ENCODE measurements around the gene TMEM109. TPM values are rescaled to one million over a fixed set of nuclear protein-coding genes. Genes with fewer than 3 reads are reported as not detected.

TMEM109 gene
- total RNA-seq, 6 experiments from 2014 or later: 29.0 to 40.9 (median 34.1) TPM

- peaks cover 0 to 11% (median 0%) of the 10 kb centered on the region in 4 donors for H3K4me1 ChIP-seq
- WGBS (ENCODE audit: insufficient coverage, low coverage, low lambda C conversion rate, missing lambda C conversion rate): no CpG with 5 or more reads among the region's 6 CpGs
- H3K9me3 ChIP-seq: no peaks in the 10 kb centered on the region
- ATAC-seq (no peak), DNase-seq (no peak)
- no peaks in the 10 kb centered on the region for H3K27me3 ChIP-seq
- intact Hi-C loops (cut with DNase I): no loop called here
- H3K4me3 ChIP-seq: no peak overlapping the region
- TF ChIP-seq, protein P1, sequence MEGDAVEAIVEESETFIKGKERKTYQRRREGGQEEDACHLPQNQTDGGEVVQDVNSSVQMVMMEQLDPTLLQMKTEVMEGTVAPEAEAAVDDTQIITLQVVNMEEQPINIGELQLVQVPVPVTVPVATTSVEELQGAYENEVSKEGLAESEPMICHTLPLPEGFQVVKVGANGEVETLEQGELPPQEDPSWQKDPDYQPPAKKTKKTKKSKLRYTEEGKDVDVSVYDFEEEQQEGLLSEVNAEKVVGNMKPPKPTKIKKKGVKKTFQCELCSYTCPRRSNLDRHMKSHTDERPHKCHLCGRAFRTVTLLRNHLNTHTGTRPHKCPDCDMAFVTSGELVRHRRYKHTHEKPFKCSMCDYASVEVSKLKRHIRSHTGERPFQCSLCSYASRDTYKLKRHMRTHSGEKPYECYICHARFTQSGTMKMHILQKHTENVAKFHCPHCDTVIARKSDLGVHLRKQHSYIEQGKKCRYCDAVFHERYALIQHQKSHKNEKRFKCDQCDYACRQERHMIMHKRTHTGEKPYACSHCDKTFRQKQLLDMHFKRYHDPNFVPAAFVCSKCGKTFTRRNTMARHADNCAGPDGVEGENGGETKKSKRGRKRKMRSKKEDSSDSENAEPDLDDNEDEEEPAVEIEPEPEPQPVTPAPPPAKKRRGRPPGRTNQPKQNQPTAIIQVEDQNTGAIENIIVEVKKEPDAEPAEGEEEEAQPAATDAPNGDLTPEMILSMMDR (IDR thresholded peaks at IDR 0.05): no peak
- no peak for TF ChIP-seq POLR2A (IDR thresholded peaks at IDR 0.05)
- no peak overlapping the region for H3K27ac ChIP-seq
- H3K36me3 ChIP-seq: peaks cover 0 to 27% (median 14%) of the 10 kb centered on the region in 4 donors
These were observed 8.9 kb downstream of the TMEM109 start for GRCh38 chr11:60922906-60923305.

DNA sequence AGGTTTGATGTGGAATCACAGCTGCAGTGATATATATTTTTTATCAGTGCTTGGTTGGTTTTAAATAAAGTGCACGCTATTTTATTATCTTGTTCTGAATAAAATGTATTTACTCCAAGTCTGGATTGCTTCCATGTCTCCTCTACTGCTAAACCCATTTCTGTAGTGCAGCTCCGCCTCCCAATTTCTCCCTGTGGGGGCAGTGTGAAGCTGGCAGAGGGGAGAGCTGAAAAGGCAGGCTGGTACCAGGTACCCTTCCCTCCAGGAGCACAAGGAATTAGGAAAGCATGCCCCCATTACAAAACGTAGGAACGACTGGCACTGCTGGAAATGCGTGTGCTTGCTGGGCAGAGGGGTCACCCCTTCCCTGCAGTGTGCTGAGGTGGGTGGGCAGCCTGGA lies 9.4 kb downstream of the TMEM109 start:
- DNase-seq: no peak
- Histone ChIP-seq H3K4me3 (no peak overlapping the region), H3K9me3 (no peaks in the 10 kb centered on the region), H3K27me3 (no peaks in the 10 kb centered on the region), H3K27ac (no peak overlapping the region), H3K36me3 (peaks cover 0 to 27% (median 14%) of the 10 kb centered on the region in 4 donors), H3K4me1 (peaks cover 0 to 11% (median 0%) of the 10 kb centered on the region in 4 donors)
- TF ChIP-seq POLR2A (IDR thresholded peaks at IDR 0.05): no peak
- TF ChIP-seq, protein P1 (IDR thresholded peaks at IDR 0.05): no peak
- intact Hi-C loops (cut with DNase I): no loop called here
- ATAC-seq: no peak
- WGBS (ENCODE audit: insufficient coverage, low coverage, low lambda C conversion rate, missing lambda C conversion rate): 72% methylated on average over 3 of the region's 5 CpGs

GRCh38 chr11:60923800-60924109 lies 9.8 kb downstream of the TMEM109 start:
- H3K9me3 ChIP-seq: no peaks in the 10 kb centered on the region
- peaks cover 0 to 27% (median 14%) of the 10 kb centered on the region in 4 donors for H3K36me3 ChIP-seq
- no peak overlapping the region for H3K4me3 ChIP-seq
- no peak for TF ChIP-seq POLR2A (IDR thresholded peaks at IDR 0.05)
- TF ChIP-seq, protein P1 (IDR thresholded peaks at IDR 0.05): no peak
- no peak for DNase-seq
- intact Hi-C loops (cut with DNase I): no loop called here
- H3K4me1 ChIP-seq: peaks cover 0 to 11% (median 0%) of the 10 kb centered on the region in 4 donors
- 80% methylated on average over 2 of the region's 6 CpGs for WGBS (ENCODE audit: insufficient coverage, low coverage, low lambda C conversion rate, missing lambda C conversion rate)
- H3K27me3 ChIP-seq: no peaks in the 10 kb centered on the region
- peak; percentile 6 to 34 (median 9) for ATAC-seq
- H3K27ac ChIP-seq: no peak overlapping the region

DNA sequence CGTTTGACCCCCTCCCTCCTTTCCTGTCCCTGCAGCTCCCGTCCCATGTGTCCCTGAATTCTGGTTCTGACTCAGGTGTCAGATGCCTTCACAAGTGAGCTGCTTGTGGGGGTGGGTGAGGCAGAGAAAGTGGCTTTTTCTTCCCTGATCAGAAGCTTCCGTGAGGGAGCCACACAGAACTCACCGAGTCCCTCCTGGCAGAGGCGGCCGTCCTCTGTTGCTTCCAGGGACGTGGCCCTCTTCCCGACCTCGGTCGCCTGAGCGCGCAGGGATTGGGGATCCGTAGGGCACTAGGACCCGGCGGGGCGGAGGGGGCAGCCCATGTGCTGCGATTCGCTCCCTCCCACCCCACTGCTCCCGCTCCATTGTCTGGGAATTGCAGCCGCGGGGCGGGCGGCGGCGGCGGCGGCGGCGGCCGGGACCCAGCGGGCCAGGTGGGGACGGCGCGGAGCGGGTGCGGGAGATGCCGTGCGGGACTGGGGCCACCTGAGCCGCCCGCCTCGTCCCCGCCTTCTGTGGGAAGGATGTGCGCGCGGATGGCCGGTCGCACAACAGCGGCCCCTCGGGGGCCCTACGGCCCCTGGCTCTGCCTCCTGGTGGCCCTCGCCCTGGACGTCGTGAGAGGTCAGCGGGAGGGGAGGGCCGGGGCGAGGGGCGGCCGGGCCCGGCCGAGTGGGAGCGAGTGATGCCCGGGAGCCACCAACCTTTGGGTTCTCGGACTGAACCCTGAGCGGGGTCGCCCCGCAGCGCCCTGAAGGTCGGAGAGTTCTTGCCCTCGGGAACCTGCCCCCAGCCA lies 10.3 kb downstream of the TMEM109 start, which contains the start of gene TMEM132A:
TMEM132A (plus strand) TSS at position 351 of the 796 bp plus-strand sequence; CDS start at position 525, 174 bp downstream.
- Histone ChIP-seq H3K27ac (no peak within 1 kb of the TSS), H3K36me3 (peaks cover 0 to 27% (median 14%) of the 10 kb centered on the region in 4 donors), H3K27me3 (no peaks in the 10 kb centered on the region), H3K9me3 (no peaks in the 10 kb centered on the region), H3K4me1 (peaks cover 0 to 11% (median 0%) of the 10 kb centered on the region in 4 donors), H3K4me3 (peak within 1 kb of the TSS; percentile 31 to 61 (median 39))
- DNase-seq: peak; percentile 76 to 77 (median 76)
- intact Hi-C loops (cut with DNase I): no loop called here
- TF ChIP-seq, protein P1 (IDR thresholded peaks at IDR 0.05): no peak
- TF ChIP-seq POLR2A (IDR thresholded peaks at IDR 0.05): no peak
- ATAC-seq: peak; percentile 78 to 90 (median 85)
- WGBS (ENCODE audit: insufficient coverage, low coverage, low lambda C conversion rate, missing lambda C conversion rate): 0% methylated on average over 11 of the region's 69 CpGs
